HepG2 (cell line): ENCODE measurements around the gene SPATA7. TPM values are rescaled to one million over a fixed set of nuclear protein-coding genes. Genes with fewer than 3 reads are reported as not detected.

Experiments
- AGO2 ChIP-seq: fragments of 200-400 bp; formaldehyde crosslinking; optimal IDR thresholded peaks from 2 replicates; pipeline ENCODE3; 2017; ENCODE audit warnings: mild to moderate bottlenecking, low read depth, low read length, moderate library complexity
- CHCHD3 ChIP-seq: sonication (generic); formaldehyde crosslinking; IDR thresholded peaks from 2 replicates; pipeline ENCODE4 v1.8.0; 2022; ENCODE audit warnings: mild to moderate bottlenecking, missing genetic modification reagents, moderate library complexity
- CSRNP1 ChIP-seq: sonication (generic); formaldehyde crosslinking; IDR thresholded peaks from 2 replicates; pipeline ENCODE4 v1.8.1; 2023; ENCODE audit warnings: mild to moderate bottlenecking, missing genetic modification reagents
- HOXA3 ChIP-seq: sonication (generic); formaldehyde crosslinking; IDR thresholded peaks from 2 replicates; pipeline ENCODE4 v1.5.0; 2020; ENCODE audit warnings: missing genetic modification reagents
- JUNB ChIP-seq: sonication (generic); formaldehyde crosslinking; IDR thresholded peaks from 2 replicates; pipeline ENCODE4 v1.8.0; 2022; ENCODE audit warnings: missing genetic modification reagents, mild to moderate bottlenecking, borderline replicate concordance
- KAT8 ChIP-seq: IDR thresholded peaks from 2 replicates; pipeline ENCODE4 v1.6.1; 2016; ENCODE audit warnings: missing genetic modification reagents, missing compliant biosample characterization
- NFAT5 ChIP-seq: sonication (generic); formaldehyde crosslinking; IDR thresholded peaks from 2 replicates; pipeline ENCODE4 v1.4.0; 2020; ENCODE audit warnings: missing genetic modification reagents
- NFRKB ChIP-seq: fragments of 450-650 bp; IDR thresholded peaks from 2 replicates; pipeline ENCODE4 v1.6.1; 2017
- PHF5A ChIP-seq: IDR thresholded peaks from one replicate; pipeline ENCODE4 v1.6.1; 2018; ENCODE audit warnings: low read depth, missing genetic modification reagents; ENCODE audit not compliant: unreplicated experiment
- TAF1 ChIP-seq: sonication (generic); formaldehyde crosslinking; IDR thresholded peaks from 2 replicates; pipeline ENCODE4 v1.4.0; 2020; ENCODE audit warnings: missing genetic modification reagents
- THAP8 ChIP-seq: sonication (generic); formaldehyde crosslinking; IDR thresholded peaks from 2 replicates; pipeline ENCODE4 v1.5.1; 2020; ENCODE audit warnings: missing genetic modification reagents, mild to moderate bottlenecking, borderline replicate concordance
- ZBTB43 ChIP-seq: sonication (generic); formaldehyde crosslinking; conservative IDR thresholded peaks from 2 replicates; pipeline ENCODE4 v1.4.0; 2020; ENCODE audit warnings: missing genetic modification reagents
- ZBTB46 ChIP-seq: sonication (generic); formaldehyde crosslinking; IDR thresholded peaks from 2 replicates; pipeline ENCODE4 v1.4.0; 2020; ENCODE audit warnings: mild to moderate bottlenecking, missing genetic modification reagents, borderline replicate concordance
- ZMAT5 ChIP-seq: sonication (generic); formaldehyde crosslinking; IDR thresholded peaks from 2 replicates; pipeline ENCODE4 v1.5.0; 2020; ENCODE audit warnings: mild to moderate bottlenecking, low read depth, missing genetic modification reagents, borderline replicate concordance
- ZNF558 ChIP-seq: sonication (generic); formaldehyde crosslinking; IDR thresholded peaks from 2 replicates; pipeline ENCODE4 v1.9.0; 2022; ENCODE audit warnings: mild to moderate bottlenecking, missing genetic modification reagents, borderline replicate concordance
- ZNF614 ChIP-seq: IDR thresholded peaks from 2 replicates; pipeline ENCODE4 v1.6.1; 2018; ENCODE audit warnings: missing biosample characterization, missing genetic modification reagents, inconsistent platforms, borderline replicate concordance
- ZNF616 ChIP-seq: sonication (generic); formaldehyde crosslinking; IDR thresholded peaks from 2 replicates; pipeline ENCODE4 v1.5.0; 2020; ENCODE audit warnings: low read depth, mild to moderate bottlenecking, missing genetic modification reagents
- polyA plus RNA-seq, 8 experiments: library from polyadenylated mRNA; depleted of rRNA in 3 of 8; stranded (reverse) in 7 of 8; unstranded in 1 of 8; fragments of >200 nt; fragmentation: Illumina TruSeq in 4 of 8; extraction: Trizol in 4 of 8; gene quantifications; 2 replicates each; pipeline versions ENCODE4 v1.2.1 to v1.2.3, GENCODE V29; 2011 to 2016; ENCODE audit warnings: low read depth in 4 of 8, missing spikeins in 1 of 8, mixed read lengths in 1 of 8; ENCODE audit not compliant: insufficient read depth in 1 of 8
- total RNA-seq, 5 experiments: library from RNA; depleted of rRNA; stranded (reverse); fragments of >200 nt; fragmentation: Illumina TruSeq; extraction: Trizol; gene quantifications; 2 replicates each; pipeline ENCODE4 v1.2.3, GENCODE V29; 2016; ENCODE audit warnings: low read depth in 1 of 5

Gene SPATA7
- total and polyA plus RNA-seq, 2 of the 13 experiments (the other 11 are each of a cell fraction or from before 2014, with no cell fraction given): 3.6 to 5.5 TPM

GRCh38 chr14:88385212-88386101 lies at the start of gene SPATA7 (continued):
- TF ChIP-seq ZBTB43 (no peak), NFRKB (no peak), KAT8 (CRISPR knock-in tag) (peak; percentile 90), AGO2 (peak; percentile 38), HOXA3 (CRISPR knock-in tag) (peak; percentile 94), NFAT5 (CRISPR knock-in tag) (no peak), CHCHD3 (CRISPR knock-in tag) (no peak), ZNF558 (no peak), ZBTB46 (CRISPR knock-in tag) (no peak), JUNB (no peak), THAP8 (no peak), TAF1 (peak; percentile 69; the same call in 1 of the 2 replicates), ZMAT5 (CRISPR knock-in tag) (no peak), CSRNP1 (CRISPR knock-in tag) (no peak), PHF5A (CRISPR knock-in tag) (no peak), ZNF614 (no peak), ZNF616 (no peak)
